Measurements from ENCODE around the gene SLC35E4. TPM values are rescaled to one million over a fixed set of nuclear protein-coding genes. Genes with fewer than 3 reads are reported as not detected.

SLC35E4 gene
- total RNA-seq, 4 donors from 2014 or later, result 4.2 to 14.1 (median 9.7) TPM

DNA sequence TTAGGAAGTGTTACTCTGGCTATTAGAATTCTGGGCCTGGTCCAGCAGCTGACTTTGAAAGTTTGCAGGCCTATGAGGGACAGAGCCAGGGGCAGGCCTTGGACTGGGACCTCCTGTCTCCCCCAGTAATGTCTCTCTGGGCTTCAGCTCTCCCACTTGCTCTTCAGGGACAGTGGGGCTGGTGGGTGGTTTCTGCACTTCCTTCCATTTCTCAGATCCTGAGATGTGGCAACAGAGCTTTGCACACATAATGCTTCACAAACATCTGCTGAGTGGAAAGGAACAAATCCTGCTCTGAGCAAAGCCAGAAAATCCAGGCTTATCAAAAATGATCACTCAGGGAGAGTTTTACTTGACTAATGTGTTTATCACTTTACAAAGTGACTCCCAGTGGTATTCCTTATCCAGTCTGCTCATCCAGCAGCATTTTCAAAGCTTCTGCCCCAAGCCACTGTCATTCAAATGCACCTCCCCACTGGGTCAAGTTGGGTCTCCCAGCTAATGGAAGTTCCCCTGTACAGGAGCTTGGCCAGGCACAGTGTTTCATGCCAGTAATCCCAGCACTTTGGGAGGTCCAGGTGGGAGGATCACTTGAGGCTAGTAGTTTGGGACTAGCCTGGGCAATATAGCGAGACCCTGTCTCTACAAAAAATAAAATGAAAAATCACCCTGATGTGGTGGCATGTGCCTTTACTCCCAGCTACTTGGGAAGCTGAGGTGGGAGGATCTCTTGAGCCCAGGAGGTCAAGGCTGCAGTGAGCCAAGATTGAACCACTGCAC lies 45.6 kb downstream of the SLC35E4 start:
- peaks cover 0 to 4% (median 0%) of the 10 kb centered on the region in 4 donors for H3K27me3 ChIP-seq
- no peaks in the 10 kb centered on the region for H3K36me3 ChIP-seq
- TF ChIP-seq, protein P1, sequence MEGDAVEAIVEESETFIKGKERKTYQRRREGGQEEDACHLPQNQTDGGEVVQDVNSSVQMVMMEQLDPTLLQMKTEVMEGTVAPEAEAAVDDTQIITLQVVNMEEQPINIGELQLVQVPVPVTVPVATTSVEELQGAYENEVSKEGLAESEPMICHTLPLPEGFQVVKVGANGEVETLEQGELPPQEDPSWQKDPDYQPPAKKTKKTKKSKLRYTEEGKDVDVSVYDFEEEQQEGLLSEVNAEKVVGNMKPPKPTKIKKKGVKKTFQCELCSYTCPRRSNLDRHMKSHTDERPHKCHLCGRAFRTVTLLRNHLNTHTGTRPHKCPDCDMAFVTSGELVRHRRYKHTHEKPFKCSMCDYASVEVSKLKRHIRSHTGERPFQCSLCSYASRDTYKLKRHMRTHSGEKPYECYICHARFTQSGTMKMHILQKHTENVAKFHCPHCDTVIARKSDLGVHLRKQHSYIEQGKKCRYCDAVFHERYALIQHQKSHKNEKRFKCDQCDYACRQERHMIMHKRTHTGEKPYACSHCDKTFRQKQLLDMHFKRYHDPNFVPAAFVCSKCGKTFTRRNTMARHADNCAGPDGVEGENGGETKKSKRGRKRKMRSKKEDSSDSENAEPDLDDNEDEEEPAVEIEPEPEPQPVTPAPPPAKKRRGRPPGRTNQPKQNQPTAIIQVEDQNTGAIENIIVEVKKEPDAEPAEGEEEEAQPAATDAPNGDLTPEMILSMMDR (IDR thresholded peaks at IDR 0.05), result no peak
- TF ChIP-seq POLR2A (IDR thresholded peaks at IDR 0.05; ENCODE audit: low read depth), result no peak
- no peak for TF ChIP-seq EP300 (IDR thresholded peaks at IDR 0.05)
- TF ChIP-seq POLR2AphosphoS5 (IDR thresholded peaks at IDR 0.05), result no peak
- no peaks in the 10 kb centered on the region for H3K9me3 ChIP-seq
- no peaks in the 10 kb centered on the region for H3K4me1 ChIP-seq
- intact Hi-C loops (cut with DNase I), result no loop called here
- DNase-seq (ENCODE audit: extremely low spot score), result no peak
- WGBS, result 92% methylated on average over 1 of the region's 1 CpG
- H3K27ac ChIP-seq (replicated peaks in 1 of 4), result no peak overlapping the region
- no peak overlapping the region for H3K4me3 ChIP-seq

DNA sequence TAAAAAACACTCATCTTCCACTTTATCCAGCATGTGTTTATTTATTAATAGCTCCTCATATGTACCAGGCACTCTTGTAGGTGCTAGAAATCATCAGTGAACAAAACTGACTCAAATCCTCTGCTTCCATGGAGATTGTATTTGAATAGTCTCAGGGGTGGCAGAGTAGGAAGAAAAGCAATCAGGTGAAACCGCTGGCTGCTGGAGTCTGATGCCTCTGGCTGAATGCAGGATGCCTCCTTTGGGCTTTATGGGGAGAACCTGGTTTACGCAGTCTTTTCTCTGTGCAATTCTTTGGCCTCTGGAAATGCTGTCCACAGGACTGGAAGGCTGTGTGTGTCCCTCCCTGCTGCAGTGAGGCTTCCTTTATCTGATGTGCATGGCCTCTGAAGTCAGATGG lies 46.2 kb downstream of the SLC35E4 start:
- TF ChIP-seq POLR2A (IDR thresholded peaks at IDR 0.05; ENCODE audit: low read depth) (no peak), EP300 (IDR thresholded peaks at IDR 0.05) (no peak), POLR2AphosphoS5 (IDR thresholded peaks at IDR 0.05) (no peak)
- TF ChIP-seq, protein P1 (IDR thresholded peaks at IDR 0.05), result no peak
- H3K4me1 ChIP-seq, result no peaks in the 10 kb centered on the region
- no peaks in the 10 kb centered on the region for H3K9me3 ChIP-seq
- intact Hi-C loops (cut with DNase I), result no loop called here
- no peak overlapping the region for H3K4me3 ChIP-seq
- peaks cover 0 to under 1% (median 0%) of the 10 kb centered on the region in 4 donors for H3K27me3 ChIP-seq
- no peak overlapping the region for H3K27ac ChIP-seq (replicated peaks in 1 of 4)
- WGBS, result 78% methylated on average over 2 of the region's 2 CpGs
- H3K36me3 ChIP-seq, result no peaks in the 10 kb centered on the region
- no peak for DNase-seq (ENCODE audit: extremely low spot score)

DNA sequence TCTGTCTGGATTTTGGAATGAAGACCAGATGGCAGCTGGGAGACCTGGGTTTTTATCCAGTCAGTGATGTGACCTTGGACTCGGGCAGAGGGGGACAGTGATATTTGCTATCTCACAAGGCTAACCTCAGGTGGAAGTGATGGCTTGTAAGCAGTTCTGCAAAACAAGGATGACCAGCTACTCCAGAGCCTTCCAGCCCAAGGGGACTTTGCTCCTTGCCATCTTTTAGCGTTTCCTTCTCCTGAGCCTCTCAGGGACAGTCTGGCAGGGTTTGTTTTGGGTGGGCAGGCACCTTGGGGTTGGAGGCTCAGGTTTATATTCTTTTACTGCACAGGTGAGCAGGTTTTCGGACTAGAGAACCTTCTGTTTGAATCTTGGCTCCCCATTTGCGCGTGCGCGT lies 49.6 kb downstream of the SLC35E4 start:
- no peaks in the 10 kb centered on the region for H3K27me3 ChIP-seq
- H3K4me3 ChIP-seq, result no peak overlapping the region
- 89% methylated on average over 7 of the region's 7 CpGs for WGBS
- no peak for TF ChIP-seq POLR2AphosphoS5 (IDR thresholded peaks at IDR 0.05)
- no peak for DNase-seq (ENCODE audit: extremely low spot score)
- no peaks in the 10 kb centered on the region for H3K36me3 ChIP-seq
- no peaks in the 10 kb centered on the region for H3K9me3 ChIP-seq
- no peaks in the 10 kb centered on the region for H3K4me1 ChIP-seq
- H3K27ac ChIP-seq (replicated peaks in 1 of 4), result no peak overlapping the region
- intact Hi-C loops (cut with DNase I), result no loop called here

DNA sequence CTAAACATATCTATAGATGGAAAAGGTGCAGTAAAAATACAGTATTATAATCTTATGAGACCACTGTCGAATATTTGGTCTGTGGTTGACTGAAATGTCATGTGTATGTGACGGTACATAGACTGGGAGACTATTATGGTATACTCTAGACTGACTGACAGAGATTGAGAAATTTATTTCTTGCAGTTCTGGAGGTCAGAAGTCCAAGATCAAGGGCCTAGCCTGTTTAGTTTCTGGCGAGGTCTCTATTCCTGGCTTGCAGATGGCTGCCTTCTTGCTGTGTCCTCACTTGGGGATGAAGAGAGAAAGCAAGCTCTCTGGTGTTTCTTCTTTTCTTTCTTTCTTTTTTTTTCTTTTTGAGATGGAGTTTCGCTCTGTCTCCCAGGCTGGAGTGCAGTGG lies 51.8 kb downstream of the SLC35E4 start:
- TF ChIP-seq, protein P1 (IDR thresholded peaks at IDR 0.05), result no peak
- TF ChIP-seq POLR2AphosphoS5 (IDR thresholded peaks at IDR 0.05), result no peak
- TF ChIP-seq POLR2A (IDR thresholded peaks at IDR 0.05; ENCODE audit: low read depth), result no peak
- H3K9me3 ChIP-seq, result no peaks in the 10 kb centered on the region
- H3K27me3 ChIP-seq, result no peaks in the 10 kb centered on the region
- no peaks in the 10 kb centered on the region for H3K4me1 ChIP-seq
- H3K36me3 ChIP-seq, result no peaks in the 10 kb centered on the region
- intact Hi-C loops (cut with DNase I), result no loop called here
- DNase-seq (ENCODE audit: extremely low spot score), result no peak
- no peak overlapping the region for H3K27ac ChIP-seq (replicated peaks in 1 of 4)
- WGBS, result 90% methylated on average over 4 of the region's 4 CpGs
- H3K4me3 ChIP-seq, result no peak overlapping the region

DNA sequence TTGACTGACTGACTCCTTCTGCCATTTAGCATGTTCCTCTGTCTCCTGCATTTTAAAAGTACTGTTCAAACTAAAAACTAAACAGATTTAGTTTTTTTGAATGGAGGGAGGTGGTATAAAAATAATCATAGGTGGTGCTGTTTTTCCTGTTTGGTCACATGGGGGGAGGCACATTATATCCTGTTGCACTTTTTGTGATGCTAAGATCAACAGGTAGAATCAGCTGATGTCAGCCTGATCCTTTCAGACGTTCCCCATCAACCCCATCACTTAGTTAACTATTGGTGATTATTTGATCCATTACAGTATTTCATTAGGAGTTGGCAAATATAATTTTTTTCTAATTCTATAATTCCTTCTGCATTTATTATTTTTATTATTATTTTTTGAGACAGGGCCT lies 54.0 kb downstream of the SLC35E4 start:
- Histone ChIP-seq H3K9me3 (no peaks in the 10 kb centered on the region), H3K36me3 (no peaks in the 10 kb centered on the region), H3K4me1 (peaks cover 5 to 8% (median 7%) of the 10 kb centered on the region in 4 donors), H3K27me3 (no peaks in the 10 kb centered on the region), H3K4me3 (no peak overlapping the region), H3K27ac (replicated peaks in 1 of 4) (no peak overlapping the region)
- 65% methylated on average over 1 of the region's 1 CpG for WGBS
- intact Hi-C loops (cut with DNase I), result loop anchor here (10.0 kb wide), 1 partner anchor 65 kb away; no protein-coding TSS in a partner anchor
- DNase-seq (ENCODE audit: extremely low spot score), result no peak
- TF ChIP-seq POLR2A (IDR thresholded peaks at IDR 0.05; ENCODE audit: low read depth) (no peak), POLR2AphosphoS5 (IDR thresholded peaks at IDR 0.05) (no peak), EP300 (IDR thresholded peaks at IDR 0.05) (no peak)
- TF ChIP-seq, protein P1 (IDR thresholded peaks at IDR 0.05), result no peak
